Right lobe of liver (tissue), 4 donors: ENCODE data around the gene THADA.

Source experiments
- CTCF ChIP-seq, 4 donors: fragments of 200-600 bp in 3 of 4; fragments of 450-650 bp in 1 of 4; IDR thresholded peaks; one replicate each; pipeline versions ENCODE4 v1.5.1 to v1.8.0; 2016 to 2022; ENCODE audit warnings: antibody characterized with exemption in 4 of 4, mild to moderate bottlenecking in 2 of 4
- POLR2A ChIP-seq: fragments of 450-650 bp; IDR thresholded peaks from one replicate; pipeline ENCODE4 v1.6.1; 2017; ENCODE audit warnings: antibody characterized with exemption, mild to moderate bottlenecking
- donor health status: DM: no; HTN: no; CAD: no.
- donor health status: DM: no; HTN: no; CAD: no.
- donor health status: DM: no; HTN: yes; CAD: no.

DNA sequence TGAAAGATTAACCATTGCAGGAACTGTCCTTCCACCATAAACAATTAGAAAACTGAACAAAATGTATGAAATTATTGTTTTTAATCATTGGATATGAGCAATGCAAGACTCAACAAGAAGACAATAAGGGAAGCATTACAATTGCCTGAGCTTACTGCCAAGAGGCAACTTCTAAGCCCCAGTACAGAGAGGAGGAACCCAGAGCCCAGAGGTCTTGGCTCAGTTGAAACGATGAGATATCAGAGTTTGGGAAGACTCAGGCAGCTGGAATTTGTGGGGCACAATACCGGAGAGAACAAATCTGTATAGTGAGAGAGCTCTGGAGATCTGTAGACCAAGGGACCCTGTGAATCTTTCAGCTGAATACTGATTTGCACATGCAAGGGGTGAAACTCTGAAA, 288.8 kb downstream of the THADA start:
- no peak for TF ChIP-seq CTCF (IDR thresholded peaks at IDR 0.05)
- TF ChIP-seq POLR2A, result no peak
